Measurements from ENCODE around the gene PICALM. TPM values are rescaled to one million over a fixed set of nuclear protein-coding genes. Genes with fewer than 3 reads are reported as not detected.

PICALM gene
- total and polyA plus RNA-seq, 2 of the 8 experiments (the other 6 are each of a cell fraction or from before 2014, with no cell fraction given): 69.4 to 71.3 TPM

DNA sequence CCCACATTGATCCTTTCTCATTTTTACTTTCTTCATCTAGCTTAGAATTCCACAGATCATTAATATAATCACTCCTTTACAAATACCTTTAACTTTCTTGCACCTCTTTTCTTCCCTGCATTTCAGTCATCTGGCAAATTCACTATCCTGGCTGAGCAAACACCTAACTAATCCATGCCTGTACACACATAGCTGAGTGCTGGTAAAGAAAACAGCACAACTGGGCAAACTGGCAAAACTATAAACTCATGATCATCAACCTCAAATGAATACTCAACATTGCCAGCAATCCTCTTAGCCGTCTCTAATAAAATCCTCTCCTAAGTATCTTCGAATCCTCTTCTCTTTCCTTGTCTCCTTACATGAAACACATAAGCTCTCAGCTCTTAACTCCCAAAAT is 52.4 kb downstream of the PICALM start (continued):
- TF ChIP-seq, protein P1, sequence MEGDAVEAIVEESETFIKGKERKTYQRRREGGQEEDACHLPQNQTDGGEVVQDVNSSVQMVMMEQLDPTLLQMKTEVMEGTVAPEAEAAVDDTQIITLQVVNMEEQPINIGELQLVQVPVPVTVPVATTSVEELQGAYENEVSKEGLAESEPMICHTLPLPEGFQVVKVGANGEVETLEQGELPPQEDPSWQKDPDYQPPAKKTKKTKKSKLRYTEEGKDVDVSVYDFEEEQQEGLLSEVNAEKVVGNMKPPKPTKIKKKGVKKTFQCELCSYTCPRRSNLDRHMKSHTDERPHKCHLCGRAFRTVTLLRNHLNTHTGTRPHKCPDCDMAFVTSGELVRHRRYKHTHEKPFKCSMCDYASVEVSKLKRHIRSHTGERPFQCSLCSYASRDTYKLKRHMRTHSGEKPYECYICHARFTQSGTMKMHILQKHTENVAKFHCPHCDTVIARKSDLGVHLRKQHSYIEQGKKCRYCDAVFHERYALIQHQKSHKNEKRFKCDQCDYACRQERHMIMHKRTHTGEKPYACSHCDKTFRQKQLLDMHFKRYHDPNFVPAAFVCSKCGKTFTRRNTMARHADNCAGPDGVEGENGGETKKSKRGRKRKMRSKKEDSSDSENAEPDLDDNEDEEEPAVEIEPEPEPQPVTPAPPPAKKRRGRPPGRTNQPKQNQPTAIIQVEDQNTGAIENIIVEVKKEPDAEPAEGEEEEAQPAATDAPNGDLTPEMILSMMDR (IDR thresholded peaks at IDR 0.05; ENCODE audit: control extremely low read depth in 1 of 3, insufficient read depth in 1 of 3, low read depth in 1 of 3, low read length in 3 of 3): no peak
- TF ChIP-seq JUN (IDR thresholded peaks at IDR 0.05; ENCODE audit: low read depth, low read length) (no peak), SUZ12 (IDR thresholded peaks at IDR 0.05; ENCODE audit: low read length) (no peak), TEAD4 (IDR thresholded peaks at IDR 0.05; ENCODE audit: low read depth, low read length) (no peak), NANOG (IDR thresholded peaks at IDR 0.05; ENCODE audit: insufficient read depth, low read depth, low read length, poor library complexity, severe bottlenecking) (no peak), EZH2 (IDR thresholded peaks at IDR 0.05; ENCODE audit: low read depth, low read length, severe bottlenecking) (no peak)

Data from H1 (cell line).